ENCODE results near the gene TRIM24.
"Not testable (repeated sequence)": the region's sequence is repeated elsewhere in the genome, so short reads cannot be mapped to it uniquely, and the experiment has no call there.

Gene TRIM24

GRCh38 chr7:138468244-138469123, 8.4 kb downstream of the TRIM24 start:
- in situ Hi-C loops (cut with HindIII; ENCODE audit: low pct_unique_long_range_greater_than_20kb, low sequenced_read_pairs): no loop called here
- TF ChIP-seq JUND (IDR thresholded peaks at IDR 0.05; ENCODE audit: low read depth): no peak
- DNase-seq (ENCODE audit: low read depth in 1 of 2, low spot score in 1 of 2): no peak

GRCh38 chr7:138470391-138471157, 10.5 kb downstream of the TRIM24 start:
- DNase-seq (ENCODE audit: low read depth in 1 of 2, low spot score in 1 of 2): no peak
- in situ Hi-C loops (cut with HindIII; ENCODE audit: low pct_unique_long_range_greater_than_20kb, low sequenced_read_pairs): no loop called here
- TF ChIP-seq JUND (IDR thresholded peaks at IDR 0.05; ENCODE audit: low read depth): no peak

- in situ Hi-C loops (cut with HindIII; ENCODE audit: low pct_unique_long_range_greater_than_20kb, low sequenced_read_pairs): no loop called here
- TF ChIP-seq JUND (IDR thresholded peaks at IDR 0.05; ENCODE audit: low read depth): no peak
- no peak for DNase-seq (ENCODE audit: low read depth in 1 of 2, low spot score in 1 of 2)
Measured at GRCh38 chr7:138472292-138473079, 12.4 kb downstream of the TRIM24 start.

GRCh38 chr7:138475377-138475776, 15.3 kb downstream of the TRIM24 start:
- no peak for TF ChIP-seq JUND (IDR thresholded peaks at IDR 0.05; ENCODE audit: low read depth)
- in situ Hi-C loops (cut with HindIII; ENCODE audit: low pct_unique_long_range_greater_than_20kb, low sequenced_read_pairs): no loop called here
- no peak for DNase-seq (ENCODE audit: low read depth in 1 of 2, low spot score in 1 of 2)

- in situ Hi-C loops (cut with HindIII; ENCODE audit: low pct_unique_long_range_greater_than_20kb, low sequenced_read_pairs): no loop called here
- DNase-seq (ENCODE audit: low read depth in 1 of 2, low spot score in 1 of 2): peak; percentile 5 to 19
- TF ChIP-seq JUND (IDR thresholded peaks at IDR 0.05; ENCODE audit: low read depth): no peak
Measured at GRCh38 chr7:138477081-138477578, 17.1 kb downstream of the TRIM24 start.

- TF ChIP-seq JUND (IDR thresholded peaks at IDR 0.05; ENCODE audit: low read depth): no peak
- in situ Hi-C loops (cut with HindIII; ENCODE audit: low pct_unique_long_range_greater_than_20kb, low sequenced_read_pairs): no loop called here
- no peak for DNase-seq (ENCODE audit: low read depth in 1 of 2, low spot score in 1 of 2)
Measured at GRCh38 chr7:138477581-138477980, 17.5 kb downstream of the TRIM24 start.

- in situ Hi-C loops (cut with HindIII; ENCODE audit: low pct_unique_long_range_greater_than_20kb, low sequenced_read_pairs): no loop called here
- DNase-seq (ENCODE audit: low read depth in 1 of 2, low spot score in 1 of 2): no peak
- no peak for TF ChIP-seq JUND (IDR thresholded peaks at IDR 0.05; ENCODE audit: low read depth)
Measured at GRCh38 chr7:138478499-138478908, 18.4 kb downstream of the TRIM24 start.

- TF ChIP-seq JUND (IDR thresholded peaks at IDR 0.05; ENCODE audit: low read depth): no peak
- in situ Hi-C loops (cut with HindIII; ENCODE audit: low pct_unique_long_range_greater_than_20kb, low sequenced_read_pairs): no loop called here
- no peak for DNase-seq (ENCODE audit: low read depth in 1 of 2, low spot score in 1 of 2)
Measured at GRCh38 chr7:138480527-138480926, 20.5 kb downstream of the TRIM24 start.

- DNase-seq (ENCODE audit: low read depth in 1 of 2, low spot score in 1 of 2): no peak
- in situ Hi-C loops (cut with HindIII; ENCODE audit: low pct_unique_long_range_greater_than_20kb, low sequenced_read_pairs): no loop called here
- no peak for TF ChIP-seq JUND (IDR thresholded peaks at IDR 0.05; ENCODE audit: low read depth)
Measured at GRCh38 chr7:138481447-138482380, 21.7 kb downstream of the TRIM24 start.

GRCh38 chr7:138483531-138483930, 23.5 kb downstream of the TRIM24 start:
- DNase-seq (ENCODE audit: low read depth in 1 of 2, low spot score in 1 of 2): no peak
- no peak for TF ChIP-seq JUND (IDR thresholded peaks at IDR 0.05; ENCODE audit: low read depth)
- in situ Hi-C loops (cut with HindIII; ENCODE audit: low pct_unique_long_range_greater_than_20kb, low sequenced_read_pairs): no loop called here

- DNase-seq (ENCODE audit: low read depth in 1 of 2, low spot score in 1 of 2); in situ Hi-C loops (cut with HindIII; ENCODE audit: low pct_unique_long_range_greater_than_20kb, low sequenced_read_pairs): not testable (repeated sequence)
Measured at GRCh38 chr7:138485508-138485907, 25.4 kb downstream of the TRIM24 start.

- in situ Hi-C loops (cut with HindIII; ENCODE audit: low pct_unique_long_range_greater_than_20kb, low sequenced_read_pairs); DNase-seq (ENCODE audit: low read depth in 1 of 2, low spot score in 1 of 2): not testable (repeated sequence)
Measured at GRCh38 chr7:138489139-138489538, 29.1 kb downstream of the TRIM24 start.

All from T47D (cell line).